Activated gamma-delta T cell (primary cell): Measurements from ENCODE around the gene ADNP2.

ENCODE experiments used
- DNase-seq: peaks from one replicate; lab custom pipeline; 2025; lab: John Stamatoyannopoulos, UW

ADNP2 gene

GRCh38 chr18:80105369-80106167 is 3.5 kb upstream of the ADNP2 start:
- DNase-seq, result no peak

GRCh38 chr18:80106482-80107051 is 2.5 kb upstream of the ADNP2 start:
- no peak for DNase-seq

- no peak for DNase-seq
Measured at GRCh38 chr18:80107426-80107825, 1.6 kb upstream of the ADNP2 start.

- no peak for DNase-seq
Measured at GRCh38 chr18:80108121-80108536, 933 bp upstream of the ADNP2 start.

GRCh38 chr18:80109676-80110078 is 615 bp downstream of the ADNP2 start:
- no peak for DNase-seq

- DNase-seq, result no peak
Measured at GRCh38 chr18:80112624-80113248, 3.7 kb downstream of the ADNP2 start.

- no peak for DNase-seq
Measured at GRCh38 chr18:80115035-80115434, 6.0 kb downstream of the ADNP2 start.

GRCh38 chr18:80119111-80119510 is 10.0 kb downstream of the ADNP2 start:
- DNase-seq, result no peak

GRCh38 chr18:80120932-80121331 is 11.9 kb downstream of the ADNP2 start:
- DNase-seq, result no peak

- no peak for DNase-seq
Measured at GRCh38 chr18:80124131-80124530, 15.1 kb downstream of the ADNP2 start.

- DNase-seq, result no peak
Measured at GRCh38 chr18:80126797-80127196, 17.7 kb downstream of the ADNP2 start.

- DNase-seq, result no peak
Measured at GRCh38 chr18:80127635-80128034, 18.6 kb downstream of the ADNP2 start.

GRCh38 chr18:80129672-80130367 is 20.8 kb downstream of the ADNP2 start:
- no peak for DNase-seq

GRCh38 chr18:80130555-80130954 is 21.5 kb downstream of the ADNP2 start:
- no peak for DNase-seq

GRCh38 chr18:80132180-80132812 is 23.2 kb downstream of the ADNP2 start:
- no peak for DNase-seq

- no peak for DNase-seq
Measured at GRCh38 chr18:80133124-80133523, 24.1 kb downstream of the ADNP2 start.

- no peak for DNase-seq
Measured at GRCh38 chr18:80135136-80135535, 26.1 kb downstream of the ADNP2 start.

- DNase-seq, result no peak
Measured at GRCh38 chr18:80136679-80137078, 27.6 kb downstream of the ADNP2 start.

- DNase-seq, result no peak
Measured at GRCh38 chr18:80137137-80137536, 28.1 kb downstream of the ADNP2 start.

GRCh38 chr18:80137976-80138375 is 28.9 kb downstream of the ADNP2 start:
- DNase-seq, result no peak

- no peak for DNase-seq
Measured at GRCh38 chr18:80140455-80140985, 31.5 kb downstream of the ADNP2 start.

GRCh38 chr18:80143881-80144280 is 34.8 kb downstream of the ADNP2 start:
- no peak for DNase-seq
